HCT116 (cell line): ENCODE measurements around the gene JAK1.

Source experiments
- CTCF ChIP-seq, 3 experiments: fragments of 200-600 bp in 1 of 3; sonication (generic) in 1 of 3; IDR thresholded peaks in 2 of 3; conservative IDR thresholded peaks in 1 of 3; 2 replicates each; pipeline ENCODE4 v1.5.1; 2012 to 2017; ENCODE audit warnings: low read depth in 2 of 3, low read length in 2 of 3, antibody characterized with exemption in 1 of 3, borderline replicate concordance in 1 of 3, control low read depth in 1 of 3, mild to moderate bottlenecking in 1 of 3, mixed read lengths in 1 of 3, mixed run types in 1 of 3, moderate library complexity in 1 of 3; ENCODE audit not compliant: insufficient read depth in 1 of 3
- EZH2phosphoT487 ChIP-seq: fragments of 200-600 bp; IDR thresholded peaks from 2 replicates; pipeline ENCODE4 v1.6.1; 2018; ENCODE audit warnings: antibody characterized with exemption, borderline replicate concordance
- POLR2AphosphoS5 ChIP-seq: IDR thresholded peaks from 2 replicates; pipeline ENCODE4 v1.6.1; 2011; ENCODE audit warnings: mild to moderate bottlenecking, low read depth, low read length, moderate library complexity
- RAD21 ChIP-seq: IDR thresholded peaks from 2 replicates; pipeline ENCODE4 v1.6.1; 2012; ENCODE audit warnings: low read depth, mild to moderate bottlenecking
- REST ChIP-seq: IDR thresholded peaks from 2 replicates; pipeline ENCODE4 v1.6.1; 2012; ENCODE audit warnings: low read depth
- SP1 ChIP-seq: IDR thresholded peaks from 2 replicates; pipeline ENCODE4 v1.6.1; 2012; ENCODE audit warnings: low read depth

- TF ChIP-seq SP1 (no peak), REST (no peak), POLR2AphosphoS5 (no peak), EZH2phosphoT487 (no peak), CTCF (IDR thresholded peaks at IDR 0.05 in 2 of 3, conservative IDR thresholded peaks at IDR 0.05 in 1 of 3; ENCODE audit: borderline replicate concordance in 1 of 3, insufficient read depth in 1 of 3, low read depth in 2 of 3, low read length in 2 of 3) (no peak), RAD21 (no peak)
Observed at GRCh38 chr1:64841330-64842065, 124.9 kb downstream of the JAK1 start.
